ENCODE data around the gene PRSS56.

GRCh38 chr2:232538671-232539070, 18.5 kb downstream of the PRSS56 start:
- no peak for TF ChIP-seq CTCF (IDR thresholded peaks at IDR 0.05)
- no peak for TF ChIP-seq POLR2AphosphoS5 (IDR thresholded peaks at IDR 0.05; ENCODE audit: low read depth, low read length)
